ENCODE data around the gene OGFR.

DNA sequence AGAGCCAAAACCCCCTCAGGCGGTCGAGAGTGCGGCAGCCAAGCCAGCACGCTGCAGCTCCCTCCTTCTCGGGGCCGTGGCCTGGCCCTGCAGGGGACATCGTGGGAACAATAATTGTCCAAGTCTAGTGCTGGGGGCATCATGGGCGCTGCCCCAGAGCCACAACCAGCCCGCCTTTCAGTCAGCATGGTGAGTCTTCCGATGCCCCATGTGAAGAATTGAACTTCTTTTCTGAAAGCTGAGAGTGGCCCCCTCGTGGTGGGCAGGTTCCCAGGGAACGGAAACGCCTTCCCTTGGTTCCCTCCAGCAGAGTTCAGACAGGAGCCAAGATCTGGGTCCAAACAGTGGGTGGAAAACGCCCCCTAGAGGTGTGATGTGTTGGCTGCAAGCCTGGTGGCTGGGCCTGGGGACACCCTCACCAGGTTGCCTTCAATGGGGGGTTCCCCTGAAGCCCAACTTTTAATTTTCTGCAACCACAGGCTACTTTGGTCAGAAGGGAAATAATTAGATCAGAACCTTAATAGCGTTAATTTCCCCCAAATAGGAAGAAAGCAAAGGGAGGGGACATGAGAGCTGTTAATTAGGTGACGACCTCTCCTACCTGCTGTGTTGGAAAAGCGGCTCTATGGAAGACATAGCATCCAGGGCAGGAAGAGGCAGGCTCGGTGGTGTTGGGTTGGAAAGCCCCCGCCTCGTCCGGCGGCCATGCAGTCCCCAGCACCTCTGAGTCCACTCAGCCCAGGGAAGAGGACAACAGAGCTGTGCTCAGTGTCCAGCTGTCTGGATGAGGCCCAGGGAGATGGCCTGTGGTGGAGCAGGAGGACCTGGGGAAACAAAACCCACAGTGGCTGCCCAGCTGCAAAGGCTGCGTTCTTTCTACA, 13.1 kb upstream of the OGFR start:
- TF ChIP-seq POLR2AphosphoS5 (IDR thresholded peaks at IDR 0.05; ENCODE audit: low read depth, low read length) (no peak), TAF1 (IDR thresholded peaks at IDR 0.05; ENCODE audit: low read depth, low read length) (no peak)
